ENCODE measurements around the gene WDR1.

Gene WDR1

GRCh38 chr4:10098780-10099160 is 17.8 kb downstream of the WDR1 start:
- DNase-seq = no peak
- H3K36me3 ChIP-seq = peaks cover 39% of the 10 kb centered on the region
- H3K27me3 ChIP-seq = no peaks in the 10 kb centered on the region
- peaks cover 5% of the 10 kb centered on the region for H3K4me1 ChIP-seq
- H3K4me3 ChIP-seq (ENCODE audit: low read depth, low read length) = no peak overlapping the region
- no peak for TF ChIP-seq CTCF (IDR thresholded peaks at IDR 0.05; ENCODE audit: low read depth, low read length)
- H3K9me3 ChIP-seq = no peaks in the 10 kb centered on the region

- no peak for DNase-seq
- H3K36me3 ChIP-seq = peaks cover 40% of the 10 kb centered on the region
- no peak overlapping the region for H3K4me3 ChIP-seq (ENCODE audit: low read depth, low read length)
- TF ChIP-seq CTCF (IDR thresholded peaks at IDR 0.05; ENCODE audit: low read depth, low read length) = no peak
- H3K4me1 ChIP-seq = peaks cover 8% of the 10 kb centered on the region
- H3K9me3 ChIP-seq = no peaks in the 10 kb centered on the region
- no peaks in the 10 kb centered on the region for H3K27me3 ChIP-seq
These were observed 18.5 kb downstream of the WDR1 start for GRCh38 chr4:10097906-10098779.

- Histone ChIP-seq H3K4me1 (peaks cover 8% of the 10 kb centered on the region), H3K36me3 (peaks cover 46% of the 10 kb centered on the region)
- no peak for DNase-seq
These were observed 19.6 kb downstream of the WDR1 start for GRCh38 chr4:10096978-10097335.

GRCh38 chr4:10096201-10096977 is 20.2 kb downstream of the WDR1 start:
- Histone ChIP-seq H3K36me3 (peaks cover 52% of the 10 kb centered on the region), H3K27me3 (no peaks in the 10 kb centered on the region), H3K9me3 (no peaks in the 10 kb centered on the region), H3K4me3 (ENCODE audit: low read depth, low read length) (no peak overlapping the region), H3K4me1 (peaks cover 8% of the 10 kb centered on the region)
- no peak for DNase-seq
- TF ChIP-seq CTCF (IDR thresholded peaks at IDR 0.05; ENCODE audit: low read depth, low read length) = no peak

More at GRCh38 chr4:10096978-10097335, 19.6 kb downstream of the WDR1 start:
- TF ChIP-seq CTCF (IDR thresholded peaks at IDR 0.05; ENCODE audit: low read depth, low read length) = no peak
- H3K27me3 ChIP-seq = no peaks in the 10 kb centered on the region
- no peak overlapping the region for H3K4me3 ChIP-seq (ENCODE audit: low read depth, low read length)
- no peaks in the 10 kb centered on the region for H3K9me3 ChIP-seq

GRCh38 chr4:10095296-10095991 is 21.2 kb downstream of the WDR1 start:
- peaks cover 62% of the 10 kb centered on the region for H3K36me3 ChIP-seq
- peaks cover 8% of the 10 kb centered on the region for H3K4me1 ChIP-seq
- no peaks in the 10 kb centered on the region for H3K9me3 ChIP-seq
- DNase-seq = no peak
- no peak for TF ChIP-seq CTCF (IDR thresholded peaks at IDR 0.05; ENCODE audit: low read depth, low read length)
- H3K27me3 ChIP-seq = no peaks in the 10 kb centered on the region
- H3K4me3 ChIP-seq (ENCODE audit: low read depth, low read length) = no peak overlapping the region

Data from BE2C (cell line).